ENCODE measurements around the gene RIBC1.
A peak's percentile ranks its signal among the peaks of the same experiment; 100 is the strongest.
"Not testable (repeated sequence)": the region's sequence is repeated elsewhere in the genome, so short reads cannot be mapped to it uniquely, and the experiment has no call there.

RIBC1 gene

GRCh38 chrX:53422861-53423306 lies at the start of gene RIBC1:
RIBC1 (plus strand) TSS chrX:53422873; CDS start chrX:53426277, 3,404 bp downstream.
- no peak for DNase-seq

GRCh38 chrX:53373307-53373706 lies 49.4 kb upstream of the RIBC1 start:
- no peak for DNase-seq

GRCh38 chrX:53374222-53374820 lies 48.4 kb upstream of the RIBC1 start:
- no peak for DNase-seq

- no peak for DNase-seq
Observed at GRCh38 chrX:53374923-53375322, 47.8 kb upstream of the RIBC1 start.

- no peak for DNase-seq
Observed at GRCh38 chrX:53376888-53377287, 45.8 kb upstream of the RIBC1 start.

- DNase-seq, result no peak
Observed at GRCh38 chrX:53377464-53377863, 45.2 kb upstream of the RIBC1 start.

GRCh38 chrX:53379008-53379710 lies 43.5 kb upstream of the RIBC1 start:
- DNase-seq, result no peak

GRCh38 chrX:53379747-53380146 lies 42.9 kb upstream of the RIBC1 start:
- no peak for DNase-seq

- DNase-seq, result no peak
Observed at GRCh38 chrX:53383376-53384076, 39.1 kb upstream of the RIBC1 start.

- DNase-seq, result no peak
Observed at GRCh38 chrX:53395605-53396298, 26.9 kb upstream of the RIBC1 start.

GRCh38 chrX:53398216-53398615 lies 24.5 kb upstream of the RIBC1 start:
- no peak for DNase-seq

- DNase-seq, result no peak
Observed at GRCh38 chrX:53403535-53403934, 19.1 kb upstream of the RIBC1 start.

- DNase-seq, result no peak
Observed at GRCh38 chrX:53412446-53412845, 10.2 kb upstream of the RIBC1 start.

GRCh38 chrX:53420351-53420750 lies 2.3 kb upstream of the RIBC1 start:
- DNase-seq, result not testable (repeated sequence)

GRCh38 chrX:53421125-53421524 lies 1.5 kb upstream of the RIBC1 start:
- no peak for DNase-seq

- no peak for DNase-seq
Observed at GRCh38 chrX:53421772-53422085, 944 bp upstream of the RIBC1 start.

- peak; percentile 85 to 86 for DNase-seq
Observed at GRCh38 chrX:53422086-53422860, 400 bp upstream of the RIBC1 start, which contains the start of gene SMC1A. SMC1A (minus strand) TSS chrX:53422654; CDS start chrX:53422600, 54 bp downstream.

- DNase-seq, result no peak
Observed at GRCh38 chrX:53429755-53430154, 7.1 kb downstream of the RIBC1 start.

GRCh38 chrX:53430231-53430630 lies 7.6 kb downstream of the RIBC1 start:
- DNase-seq, result no peak

GRCh38 chrX:53433651-53434639 lies 11.3 kb downstream of the RIBC1 start, which contains the start of gene HSD17B10:
HSD17B10 (minus strand) TSS chrX:53434370; CDS start chrX:53434345, 25 bp downstream.
- peak; percentile 34 to 62 for DNase-seq

GRCh38 chrX:53435997-53436396 lies 13.3 kb downstream of the RIBC1 start:
- DNase-seq, result peak in 1 of 2 donors; percentile 11
